ENCODE results near the gene MSRB3.

DNA sequence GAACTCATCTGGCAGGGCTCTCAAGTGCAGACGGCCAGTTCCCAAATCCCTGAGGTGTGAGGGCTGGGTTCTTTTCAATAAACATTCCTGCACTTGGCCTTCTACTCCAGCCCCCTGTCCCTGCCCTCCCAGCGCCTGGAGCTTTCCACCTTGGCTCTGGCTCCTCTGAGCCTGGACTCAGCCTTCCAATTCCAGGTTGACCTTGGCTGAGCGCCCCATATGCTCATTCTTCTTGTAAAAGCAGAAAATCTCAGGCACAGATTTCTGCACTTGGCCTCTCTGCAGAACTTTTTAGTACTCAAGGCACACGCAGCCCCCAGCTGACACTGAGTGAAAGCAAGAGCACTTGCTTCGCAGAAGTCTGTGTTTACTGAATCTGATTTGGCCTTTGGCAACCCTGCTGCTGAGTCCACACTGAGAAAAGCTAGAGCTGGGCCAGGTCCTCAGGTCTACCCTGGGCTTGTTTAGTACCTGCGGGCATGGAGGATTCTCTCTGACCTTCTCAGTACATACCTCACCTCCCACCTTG is 222.7 kb downstream of the MSRB3 start:
- no peak for TF ChIP-seq YY1 (IDR thresholded peaks at IDR 0.05; ENCODE audit: low read depth, low read length)
- TF ChIP-seq NR2C2 (IDR thresholded peaks at IDR 0.05; ENCODE audit: borderline replicate concordance, control insufficient read depth, insufficient read length, low read depth), result no peak
- no peak for TF ChIP-seq REST (IDR thresholded peaks at IDR 0.05; ENCODE audit: low read depth, low read length)

Measured in GM12878 (cell line).